ENCODE data around the gene FMN1. TPM values are rescaled to one million over a fixed set of nuclear protein-coding genes. Genes with fewer than 3 reads are reported as not detected.

Gene FMN1
- total RNA-seq, 2 donors from 2014 or later, result 2.4 to 3.1 TPM

GRCh38 chr15:32882955-32883354 lies 311.6 kb downstream of the FMN1 start:
- Histone ChIP-seq H3K36me3 (no peaks in the 10 kb centered on the region), H3K27ac (no peak overlapping the region), H3K4me3 (no peak overlapping the region), H3K9me3 (no peaks in the 10 kb centered on the region), H3K4me1 (no peaks in the 10 kb centered on the region), H3K27me3 (no peaks in the 10 kb centered on the region)
- no peak for DNase-seq (ENCODE audit: low spot score)
- no peak for TF ChIP-seq CTCF (IDR thresholded peaks at IDR 0.05)

GRCh38 chr15:32881528-32881927 lies 313.0 kb downstream of the FMN1 start:
- Histone ChIP-seq H3K9me3 (no peaks in the 10 kb centered on the region), H3K4me3 (no peak overlapping the region), H3K27ac (no peak overlapping the region), H3K4me1 (no peaks in the 10 kb centered on the region), H3K27me3 (no peaks in the 10 kb centered on the region), H3K36me3 (no peaks in the 10 kb centered on the region)
- no peak for DNase-seq (ENCODE audit: low spot score)
- no peak for TF ChIP-seq CTCF (IDR thresholded peaks at IDR 0.05)

- TF ChIP-seq CTCF (IDR thresholded peaks at IDR 0.05), result no peak
- H3K4me3 ChIP-seq, result no peak overlapping the region
- no peaks in the 10 kb centered on the region for H3K36me3 ChIP-seq
- H3K9me3 ChIP-seq, result no peaks in the 10 kb centered on the region
- no peak for DNase-seq (ENCODE audit: low spot score)
- H3K27me3 ChIP-seq, result no peaks in the 10 kb centered on the region
- no peak overlapping the region for H3K27ac ChIP-seq
- no peaks in the 10 kb centered on the region for H3K4me1 ChIP-seq
These were observed 313.9 kb downstream of the FMN1 start for GRCh38 chr15:32880642-32881041.

GRCh38 chr15:32879980-32880379 lies 314.5 kb downstream of the FMN1 start:
- no peak overlapping the region for H3K27ac ChIP-seq
- no peaks in the 10 kb centered on the region for H3K27me3 ChIP-seq
- no peak overlapping the region for H3K4me3 ChIP-seq
- H3K4me1 ChIP-seq, result no peaks in the 10 kb centered on the region
- H3K9me3 ChIP-seq, result no peaks in the 10 kb centered on the region
- DNase-seq (ENCODE audit: low spot score), result no peak
- no peak for TF ChIP-seq CTCF (IDR thresholded peaks at IDR 0.05)
- H3K36me3 ChIP-seq, result no peaks in the 10 kb centered on the region

GRCh38 chr15:32878869-32879805 lies 315.4 kb downstream of the FMN1 start:
- Histone ChIP-seq H3K4me3 (no peak overlapping the region), H3K27me3 (no peaks in the 10 kb centered on the region), H3K4me1 (no peaks in the 10 kb centered on the region), H3K9me3 (no peaks in the 10 kb centered on the region), H3K27ac (no peak overlapping the region), H3K36me3 (no peaks in the 10 kb centered on the region)
- TF ChIP-seq CTCF (IDR thresholded peaks at IDR 0.05), result no peak
- no peak for DNase-seq (ENCODE audit: low spot score)

Data from right atrium auricular region (tissue), 2 donors.